HG02623 (cell line): ENCODE data around the gene GBGT1.

Source experiments
- ATAC-seq: cut with Tn5 transposase; IDR thresholded peaks from one replicate; pipeline ENCODE4 v1.9.1; 2021; ENCODE audit warnings: moderate library complexity; ENCODE audit not compliant: unreplicated experiment

GBGT1 gene

DNA sequence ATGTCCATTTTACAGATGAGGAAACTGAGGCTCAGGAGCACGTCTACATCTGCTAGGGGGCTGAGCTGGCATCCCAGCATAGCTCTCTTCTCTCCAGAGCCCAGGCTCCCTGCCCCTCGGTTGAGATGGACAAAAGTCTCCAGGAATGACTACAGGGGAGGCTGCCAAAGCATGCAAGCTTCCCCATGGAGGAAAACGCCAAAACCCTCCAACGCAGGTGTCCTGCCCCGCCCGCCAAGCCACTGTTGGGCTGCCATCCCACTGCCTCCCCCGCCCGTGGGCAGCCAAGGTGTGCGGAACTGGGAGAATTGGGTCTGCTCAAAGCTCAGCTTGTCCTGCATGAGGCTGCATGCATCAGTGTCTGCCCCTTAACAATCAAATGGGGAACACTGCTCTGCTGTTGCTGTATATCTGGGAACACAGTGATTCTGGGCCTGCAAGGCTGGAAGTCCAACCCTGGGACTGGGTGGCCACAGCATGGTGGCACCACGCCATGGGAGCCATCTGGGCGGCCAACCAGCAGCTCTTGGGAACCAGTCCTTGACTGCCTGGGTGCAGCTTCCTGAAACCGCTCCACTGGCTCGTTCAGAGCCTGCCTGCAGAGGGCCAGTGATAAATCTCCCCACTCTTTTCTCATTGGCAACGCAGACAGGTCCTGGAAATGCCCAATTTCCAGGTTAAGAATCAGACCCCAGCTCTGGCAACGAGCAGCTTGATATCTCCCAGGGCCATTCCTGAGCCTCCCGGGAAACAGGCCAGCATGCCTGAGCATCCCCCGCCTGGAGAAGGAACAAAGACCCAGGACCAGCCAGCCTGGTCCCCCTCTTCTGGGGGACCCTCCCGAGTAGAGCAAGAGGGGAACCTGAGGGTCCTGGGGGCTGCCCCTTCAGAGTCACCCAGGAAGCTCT is 46.2 kb downstream of the GBGT1 start:
- no peak for ATAC-seq

DNA sequence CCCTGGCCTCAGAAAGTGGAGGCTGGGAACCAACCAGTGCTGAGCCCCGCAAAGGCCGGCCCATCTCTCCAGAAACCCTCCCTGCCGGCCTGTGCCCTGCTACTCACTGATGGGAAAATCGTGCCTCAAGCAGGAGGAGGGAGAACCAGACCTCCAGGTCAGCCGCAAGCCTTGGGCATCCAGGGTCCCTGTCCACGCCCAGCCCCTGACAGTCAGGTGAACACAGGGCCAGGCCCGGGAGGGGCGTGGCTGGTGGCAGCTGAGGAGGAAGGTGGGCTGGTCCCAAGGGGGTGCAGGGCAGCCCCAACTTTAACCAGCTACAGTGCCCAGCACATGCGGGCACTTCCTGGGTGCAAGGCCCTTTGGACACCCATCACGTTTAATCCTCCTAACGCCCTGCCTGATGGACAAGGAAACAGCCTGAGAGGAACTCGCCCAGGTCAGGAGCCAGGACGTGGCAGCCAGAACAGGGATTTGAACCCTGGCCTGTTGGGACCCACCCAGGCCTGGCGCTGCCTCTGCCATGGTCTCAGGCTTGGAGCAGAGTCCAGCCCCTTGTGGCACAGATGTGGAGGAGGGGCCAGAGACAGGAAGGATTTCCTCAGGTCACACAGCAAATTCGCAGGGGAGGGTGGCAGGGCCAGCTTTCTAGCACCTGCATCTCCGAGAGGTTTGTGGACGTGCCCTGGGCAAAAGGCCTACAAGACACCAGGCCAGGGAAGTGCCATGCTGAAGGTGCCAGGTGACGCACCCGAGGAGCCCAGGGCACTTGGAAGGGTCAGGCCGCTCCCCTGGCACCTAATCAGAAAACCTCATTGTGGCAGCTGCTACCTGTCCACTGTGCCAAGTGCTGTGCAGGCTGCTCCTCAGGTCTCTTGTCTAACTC is 47.1 kb downstream of the GBGT1 start:
- no peak for ATAC-seq

DNA sequence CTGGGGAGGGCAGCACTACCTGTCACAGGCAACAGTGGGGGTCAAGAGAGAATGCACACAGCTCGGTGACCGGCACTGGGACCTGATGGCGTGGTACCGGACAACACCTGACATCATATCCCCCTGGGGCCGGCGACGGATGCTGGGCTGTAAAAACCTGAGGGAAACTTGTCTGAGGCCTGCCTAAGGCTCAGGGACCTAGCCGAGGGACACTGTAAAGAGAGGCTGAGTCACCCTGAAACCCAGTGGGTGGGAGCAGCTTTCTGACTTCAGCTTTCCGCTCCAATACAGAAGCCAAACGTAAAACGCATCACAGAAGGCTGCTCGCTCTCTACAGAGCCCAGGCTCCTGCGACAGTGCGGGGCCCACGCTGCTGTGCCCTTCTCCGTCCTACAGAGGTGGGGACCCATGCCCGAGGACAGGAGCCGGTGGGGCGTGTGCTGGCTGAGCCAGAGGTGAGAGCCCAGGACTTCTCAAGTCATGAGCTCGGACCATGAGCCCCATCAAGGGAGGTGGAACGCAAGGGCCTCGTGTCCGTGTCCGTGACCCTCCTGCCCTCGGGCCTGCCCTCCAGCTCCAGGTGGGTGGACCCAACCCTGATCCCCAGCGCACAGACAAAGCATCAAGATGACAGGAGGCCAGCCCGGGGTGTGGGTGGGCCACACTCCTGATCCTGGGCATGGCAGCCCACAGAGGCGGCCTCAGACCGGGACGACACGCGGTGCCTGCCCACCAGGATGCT is 47.9 kb downstream of the GBGT1 start:
- ATAC-seq: peak; percentile 67

DNA sequence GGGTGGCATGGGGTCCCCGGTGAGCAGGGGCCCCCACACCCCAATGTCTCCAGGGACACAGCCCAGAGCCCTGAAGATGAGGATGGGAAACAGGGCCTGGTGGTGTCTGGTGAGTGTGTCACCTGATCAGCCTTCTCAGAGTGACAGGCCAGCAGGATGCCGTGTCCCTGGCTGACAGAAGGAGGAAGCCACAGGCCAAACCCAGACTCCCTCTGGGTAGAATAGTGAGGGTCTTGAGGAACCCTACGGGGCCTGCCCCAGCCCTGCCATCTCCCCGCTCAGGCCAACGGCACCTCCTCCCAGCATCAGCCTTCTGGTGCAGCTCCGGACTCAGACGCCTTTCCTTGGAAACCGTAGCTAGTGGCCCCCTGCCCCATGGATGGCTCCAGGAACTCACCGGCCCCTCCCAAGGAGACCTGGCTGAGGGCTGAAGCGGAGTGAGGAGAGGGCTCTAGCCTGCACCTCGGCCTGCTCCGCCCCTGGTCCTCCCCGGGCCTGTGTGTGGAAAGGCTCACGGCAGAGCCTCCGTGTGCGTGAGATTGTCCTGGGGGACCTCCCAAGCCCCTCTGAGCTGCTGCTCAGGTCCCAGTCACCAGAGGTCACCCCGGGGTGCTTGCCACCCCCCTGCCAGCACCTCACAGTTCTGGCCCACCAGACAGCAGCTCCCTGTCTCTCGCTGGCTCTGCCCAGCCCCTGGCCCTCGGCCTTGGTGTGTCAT is 48.7 kb downstream of the GBGT1 start:
- no peak for ATAC-seq

DNA sequence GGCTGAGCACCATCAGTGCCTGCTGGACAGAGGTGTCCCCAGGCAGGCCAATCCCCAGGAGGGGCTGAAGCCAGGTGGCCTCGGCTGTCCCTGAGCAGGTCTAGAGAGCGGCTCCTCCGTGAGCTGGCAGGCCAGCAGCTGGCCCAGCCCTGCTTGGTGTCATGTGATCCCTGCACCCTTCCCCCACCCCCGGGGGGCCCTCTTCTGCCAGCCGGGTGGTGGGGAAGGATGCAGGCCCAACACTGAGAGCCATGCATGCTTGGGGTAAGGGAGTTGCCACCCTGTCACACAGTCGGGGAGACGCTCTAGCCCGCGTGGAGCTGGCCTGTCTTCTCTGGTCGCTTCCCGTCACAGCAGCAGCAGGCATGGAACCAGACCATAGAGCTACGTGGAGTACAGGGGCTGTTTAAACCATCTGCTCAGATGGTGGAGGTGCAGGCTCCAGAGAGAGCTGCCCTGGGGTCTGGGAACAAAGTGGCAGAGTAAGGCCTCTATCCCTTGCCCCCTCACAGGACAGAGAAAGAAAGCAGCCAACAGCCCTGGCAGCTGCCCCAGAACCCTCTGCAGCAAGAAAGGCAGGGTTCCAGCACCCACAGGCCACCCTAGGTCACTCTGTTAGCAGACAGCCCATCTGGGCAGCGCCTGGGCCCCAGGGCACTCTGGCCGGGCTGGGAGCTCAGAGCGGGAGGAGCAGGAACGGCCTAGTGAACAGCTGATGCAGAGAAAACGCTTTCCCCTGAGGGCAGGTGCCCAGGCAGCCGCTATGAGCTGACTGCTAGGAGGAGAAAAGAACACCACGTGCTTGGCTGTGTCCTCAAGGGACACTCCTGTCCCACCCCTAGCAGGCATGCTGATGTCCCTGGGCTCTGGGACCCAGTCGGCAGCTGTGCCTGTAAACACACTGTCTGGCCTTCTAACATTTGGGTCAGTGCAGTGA is 49.5 kb downstream of the GBGT1 start:
- no peak for ATAC-seq

DNA sequence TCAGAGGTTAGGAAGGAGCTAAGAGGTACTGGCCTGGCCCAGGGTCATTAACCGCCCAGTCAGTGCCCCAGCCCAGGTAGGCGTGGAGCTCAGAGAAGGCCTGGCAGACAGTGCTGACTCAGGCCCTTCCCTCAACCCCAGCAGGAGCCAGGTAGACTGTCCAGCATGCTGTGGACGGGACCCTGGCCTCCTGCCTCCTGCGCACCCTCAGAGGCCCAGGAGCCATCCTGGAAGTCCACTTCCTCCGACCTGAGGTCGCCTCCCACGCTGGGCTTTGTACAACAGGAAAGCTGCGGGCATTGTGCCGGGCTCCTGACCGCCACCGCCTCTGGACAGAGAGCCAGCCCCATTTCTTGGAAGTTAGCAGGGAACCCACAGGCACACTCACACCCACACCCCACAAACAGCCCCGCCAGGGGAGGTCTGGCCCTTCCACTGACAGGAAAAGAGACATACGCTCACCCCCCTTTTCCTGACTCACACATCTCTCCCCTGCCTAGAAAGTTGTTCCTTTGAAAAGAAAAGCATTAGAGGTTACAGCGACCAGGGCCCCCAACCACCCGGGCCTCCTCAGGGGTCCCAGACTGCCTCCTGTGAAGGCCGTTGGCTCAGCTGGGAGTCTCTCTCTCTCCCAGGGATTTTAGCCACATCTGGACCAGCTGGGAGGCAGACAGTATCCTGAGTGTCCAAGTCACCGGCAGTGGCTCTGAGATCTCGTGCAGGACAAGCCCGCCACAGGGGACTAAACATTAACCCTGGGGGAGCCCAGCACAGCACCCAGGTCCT is 50.4 kb downstream of the GBGT1 start:
- no peak for ATAC-seq

DNA sequence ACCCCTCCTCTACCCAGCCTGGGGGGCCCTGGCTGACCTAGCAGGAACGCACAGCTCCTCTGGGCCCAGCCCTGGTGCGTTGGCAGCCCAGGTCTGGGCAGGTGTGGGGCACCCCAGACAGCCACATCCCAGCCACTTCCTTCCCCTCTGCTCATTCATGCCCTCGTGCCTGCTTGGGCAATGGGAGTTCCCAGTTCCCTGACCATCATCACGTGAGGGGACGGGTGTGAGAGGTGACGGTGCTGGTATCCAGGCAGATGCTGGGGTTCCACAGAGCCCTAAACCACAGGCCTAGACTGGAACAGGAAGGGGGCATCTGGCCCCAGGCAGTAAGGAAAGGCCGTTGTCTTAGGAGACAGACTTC is 51.1 kb downstream of the GBGT1 start:
- no peak for ATAC-seq

DNA sequence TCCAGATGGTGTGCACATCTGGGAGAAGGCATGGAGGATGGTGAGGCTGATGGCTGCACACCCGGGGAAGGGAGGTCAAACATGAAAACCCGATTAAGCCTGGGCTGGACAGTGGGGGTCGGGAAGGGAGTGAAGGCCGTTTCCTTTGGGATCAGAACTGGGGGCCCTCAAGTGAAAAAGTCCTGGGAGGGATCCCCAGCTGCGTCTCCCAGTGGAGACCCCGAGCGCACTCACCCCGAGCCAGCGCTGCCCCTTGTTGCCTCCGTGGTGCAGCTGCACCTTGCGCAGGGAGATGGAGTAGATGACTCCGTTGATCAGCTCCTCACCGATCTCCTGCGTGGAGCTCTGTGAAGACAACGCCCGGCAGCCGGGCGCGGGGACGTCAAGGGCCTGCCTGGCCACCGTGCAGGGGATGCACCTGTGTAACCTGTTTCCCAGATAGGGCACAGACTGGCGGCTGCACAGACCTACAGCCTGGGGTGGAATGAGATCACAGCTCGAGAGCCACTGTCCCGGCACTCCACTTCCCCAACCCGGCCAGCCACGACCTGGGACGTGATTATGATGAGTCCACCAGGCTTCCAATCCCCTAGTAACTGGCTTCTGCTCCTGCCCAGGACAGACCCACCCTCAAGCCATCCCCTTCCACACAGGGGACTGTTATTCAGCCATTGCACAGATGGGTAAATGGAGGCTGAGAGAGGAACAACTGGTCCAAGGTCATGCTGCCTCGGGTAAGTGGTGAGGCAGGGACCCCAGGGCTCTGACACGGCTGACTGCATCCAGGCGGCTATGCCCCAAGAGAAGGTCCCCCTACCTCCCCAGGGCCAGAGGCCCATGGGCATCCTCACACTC is 51.7 kb downstream of the GBGT1 start:
- ATAC-seq: no peak

DNA sequence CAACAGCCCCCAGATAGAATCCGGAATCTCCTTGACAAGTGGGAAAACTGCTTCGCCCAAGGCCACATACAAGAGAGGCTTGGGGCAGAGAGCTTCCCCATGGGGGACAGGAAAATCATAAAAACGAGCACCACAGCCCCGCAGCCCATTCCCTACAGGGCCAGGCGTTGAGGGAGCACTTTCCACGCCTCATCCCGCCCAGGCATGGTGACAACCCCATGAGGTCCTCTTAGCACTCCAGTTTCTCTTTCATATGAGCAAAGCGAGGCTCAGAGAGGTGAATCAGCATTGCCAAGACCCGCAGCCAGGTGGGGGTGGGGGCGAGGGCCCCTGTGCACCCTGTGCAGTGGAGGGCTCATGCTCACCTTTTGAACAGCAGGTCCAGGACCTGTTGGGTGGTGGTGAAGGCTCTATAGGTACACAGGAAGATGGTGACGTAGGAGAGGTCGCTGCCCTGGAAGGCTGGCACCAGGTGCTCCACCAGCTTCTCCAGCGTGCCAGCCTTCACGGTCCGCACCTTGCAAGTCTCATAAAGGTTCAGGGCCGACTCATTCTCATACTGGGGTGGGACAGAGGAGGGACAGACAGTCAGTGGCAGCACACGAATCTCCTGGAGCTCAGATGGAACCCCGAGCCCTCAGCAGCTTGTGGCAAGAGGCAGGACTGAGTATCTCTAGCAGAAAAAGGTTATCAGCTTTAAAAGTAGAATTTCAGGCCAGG is 53.6 kb downstream of the GBGT1 start:
- ATAC-seq: no peak

DNA sequence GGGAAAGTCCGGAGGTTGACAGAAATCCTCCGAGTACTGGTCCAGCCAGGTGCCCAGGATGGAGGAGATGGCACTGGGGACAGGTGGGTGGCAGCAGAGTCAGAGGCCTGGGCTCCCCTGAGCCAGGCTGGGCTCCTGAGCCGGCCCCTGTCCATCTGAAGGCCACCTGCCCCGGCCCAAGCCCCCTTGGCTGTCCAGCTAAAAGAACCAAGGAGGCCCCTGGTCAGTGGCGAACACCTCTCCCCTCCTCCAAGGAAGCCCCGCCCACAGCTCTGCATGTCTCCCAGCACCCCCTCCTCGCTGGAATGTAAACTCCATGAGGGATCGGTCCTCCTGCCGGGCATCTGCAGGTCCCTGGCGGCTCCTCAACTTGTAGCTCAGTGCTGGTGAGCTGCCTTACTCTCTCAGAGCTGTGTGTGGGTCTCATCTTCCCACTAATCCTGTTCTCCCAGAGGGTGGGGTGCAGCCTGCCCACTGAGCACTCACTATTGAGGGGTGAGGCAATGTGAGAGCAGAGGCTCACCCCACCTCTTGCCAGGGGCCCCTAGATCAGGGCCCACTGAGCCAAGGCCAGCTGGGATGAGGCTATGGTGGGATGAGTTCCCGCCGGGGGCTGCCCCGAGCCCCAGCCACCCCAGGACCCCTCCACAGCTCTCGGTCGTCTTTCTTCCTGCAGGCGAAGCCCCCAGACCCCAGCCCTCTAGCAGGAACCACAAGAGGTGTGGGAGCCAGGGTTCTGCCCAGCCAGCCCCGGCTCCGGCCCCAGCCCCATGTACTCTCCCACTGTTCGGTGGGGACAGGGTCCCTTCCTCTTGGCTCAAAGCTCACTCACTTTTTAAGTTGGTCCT is 54.7 kb downstream of the GBGT1 start:
- ATAC-seq: no peak

DNA sequence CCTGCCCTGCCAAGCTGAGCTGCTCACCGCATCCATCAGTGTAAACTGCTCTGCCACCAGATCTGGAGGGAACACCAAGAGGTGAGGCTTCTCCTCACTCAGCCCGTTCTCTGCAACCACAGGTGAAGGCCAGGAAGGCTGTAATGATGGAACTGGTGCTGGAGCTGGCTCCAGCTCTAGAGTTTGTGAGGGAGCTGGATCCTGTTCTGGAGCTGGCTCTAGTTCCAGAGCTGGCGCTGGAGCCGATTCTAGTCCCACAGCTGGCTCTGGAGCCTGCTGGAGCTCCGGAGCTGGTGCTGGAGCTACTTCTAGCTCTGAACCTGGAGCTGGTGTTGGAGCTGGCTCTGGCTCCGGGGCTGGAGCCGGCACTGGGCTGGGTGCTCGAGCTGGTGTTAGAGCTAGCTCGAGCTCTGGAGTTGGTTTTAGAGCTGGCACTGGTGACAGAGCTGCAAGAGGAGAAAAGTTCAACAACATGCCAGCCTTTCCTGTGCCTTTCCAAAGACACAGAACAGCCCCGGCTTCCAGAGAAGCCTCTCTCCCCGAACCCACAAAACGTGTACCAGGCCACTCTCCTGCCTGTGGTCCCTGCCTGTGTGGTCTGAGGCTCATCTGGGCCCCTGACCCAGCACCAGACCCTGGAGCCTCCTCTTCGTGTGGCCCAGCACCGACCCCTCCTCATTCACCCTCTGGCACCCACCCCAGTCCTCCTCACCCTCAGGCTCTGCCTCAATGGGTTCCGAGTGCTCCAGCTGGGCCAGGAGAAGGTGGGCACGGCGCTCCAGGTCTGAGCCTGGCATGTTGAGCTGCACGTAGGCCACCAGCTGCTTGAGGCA is 55.5 kb downstream of the GBGT1 start:
- ATAC-seq: no peak

DNA sequence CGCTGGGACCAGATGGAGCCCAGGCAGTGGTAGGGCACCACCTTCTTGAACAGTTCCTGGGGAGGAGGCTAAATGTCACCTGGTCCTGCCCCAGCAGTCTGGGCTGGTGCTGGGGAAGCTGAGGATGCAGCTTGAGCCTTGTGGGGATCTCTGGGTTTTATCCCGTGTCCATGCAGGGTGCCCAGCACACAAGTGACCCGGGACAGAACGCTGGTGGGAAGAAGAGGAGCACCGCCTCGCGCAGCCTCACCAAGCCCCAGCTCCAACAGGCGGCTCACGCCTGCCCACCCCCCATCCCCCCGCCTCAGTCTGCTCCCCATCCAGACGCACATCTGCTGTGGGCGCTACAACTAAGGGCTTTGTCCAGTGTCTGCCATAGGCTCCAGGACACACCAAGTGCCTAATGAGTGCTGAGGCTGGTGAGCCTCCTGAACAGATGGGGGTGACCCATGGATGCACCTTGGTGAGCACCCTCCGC is 56.4 kb downstream of the GBGT1 start:
- ATAC-seq: no peak

DNA sequence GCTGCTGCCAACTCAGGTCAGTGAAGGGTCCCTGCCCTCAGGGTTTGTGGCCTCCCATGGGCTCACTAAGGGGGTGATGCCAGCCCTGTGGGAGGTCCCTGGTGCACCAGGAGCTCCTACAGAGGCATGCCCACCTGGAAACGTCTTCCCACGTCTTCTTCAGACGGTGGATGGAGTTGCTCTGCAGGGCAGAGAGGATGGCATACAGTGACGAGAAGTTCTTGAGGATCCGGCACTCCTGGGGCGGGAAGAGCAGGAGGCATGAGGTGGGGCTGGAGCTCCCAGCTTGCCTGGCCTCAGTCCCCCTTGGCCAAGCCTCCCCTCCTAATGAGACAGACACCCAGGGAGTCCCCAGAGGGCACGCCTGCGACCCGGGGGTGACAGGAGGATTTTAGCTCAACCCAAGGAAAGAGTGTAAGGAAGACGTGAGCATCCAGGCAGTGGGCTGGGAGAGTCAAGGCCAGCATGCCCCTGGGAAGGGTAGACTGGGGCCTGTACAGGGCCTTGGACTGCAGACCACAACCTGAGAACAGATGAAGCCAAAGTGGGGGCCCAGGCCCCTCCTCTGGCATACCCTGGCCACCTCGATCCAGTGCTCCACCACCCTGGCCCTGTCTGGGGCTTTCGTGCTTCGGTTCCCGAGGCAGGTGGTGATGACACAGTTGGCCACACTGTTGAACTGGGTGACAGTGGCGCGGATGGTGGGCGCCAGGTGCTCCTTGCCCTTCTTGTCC is 57.0 kb downstream of the GBGT1 start:
- ATAC-seq: no peak

DNA sequence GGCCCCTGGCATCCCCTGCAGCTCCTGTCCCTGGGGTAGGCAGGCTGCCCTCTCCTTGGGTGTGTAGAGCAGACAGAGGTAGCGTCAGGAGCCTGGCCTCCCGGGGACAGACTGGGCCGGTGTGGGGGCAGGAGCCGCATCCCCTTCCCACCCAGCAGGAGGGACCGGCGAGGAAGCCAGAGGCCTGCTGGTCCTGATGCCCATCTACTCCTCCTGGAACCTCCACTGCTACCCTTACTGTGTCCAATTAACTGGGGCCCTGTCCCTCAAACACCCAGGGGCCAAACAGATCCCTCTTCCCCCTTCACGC is 58.3 kb downstream of the GBGT1 start:
- no peak for ATAC-seq
